Choroid plexus epithelial cell (primary cell): Measurements from ENCODE around the gene SEZ6.
A peak's percentile ranks its signal among the peaks of the same experiment; 100 is the strongest.

Experiments
- DNase-seq: peaks from one replicate; pipeline ENCODE4 v3.0.0-alpha.2; 2010; ENCODE audit warnings: low read depth
- H3K4me3 ChIP-seq: 2 replicates; pipeline ENCODE4 v1.5.1; 2011; ENCODE audit warnings: low read depth, mild to moderate bottlenecking, control low read depth, low read length, moderate library complexity
- CTCF ChIP-seq: conservative IDR thresholded peaks from 2 replicates; pipeline ENCODE4 v1.5.1; 2011; ENCODE audit warnings: low read depth, mild to moderate bottlenecking, control low read depth, inconsistent platforms, low read length, moderate library complexity

The SEZ6 gene

GRCh38 chr17:28968231-28968913 lies 37.5 kb downstream of the SEZ6 start:
- H3K4me3 ChIP-seq, result no peak overlapping the region

DNA sequence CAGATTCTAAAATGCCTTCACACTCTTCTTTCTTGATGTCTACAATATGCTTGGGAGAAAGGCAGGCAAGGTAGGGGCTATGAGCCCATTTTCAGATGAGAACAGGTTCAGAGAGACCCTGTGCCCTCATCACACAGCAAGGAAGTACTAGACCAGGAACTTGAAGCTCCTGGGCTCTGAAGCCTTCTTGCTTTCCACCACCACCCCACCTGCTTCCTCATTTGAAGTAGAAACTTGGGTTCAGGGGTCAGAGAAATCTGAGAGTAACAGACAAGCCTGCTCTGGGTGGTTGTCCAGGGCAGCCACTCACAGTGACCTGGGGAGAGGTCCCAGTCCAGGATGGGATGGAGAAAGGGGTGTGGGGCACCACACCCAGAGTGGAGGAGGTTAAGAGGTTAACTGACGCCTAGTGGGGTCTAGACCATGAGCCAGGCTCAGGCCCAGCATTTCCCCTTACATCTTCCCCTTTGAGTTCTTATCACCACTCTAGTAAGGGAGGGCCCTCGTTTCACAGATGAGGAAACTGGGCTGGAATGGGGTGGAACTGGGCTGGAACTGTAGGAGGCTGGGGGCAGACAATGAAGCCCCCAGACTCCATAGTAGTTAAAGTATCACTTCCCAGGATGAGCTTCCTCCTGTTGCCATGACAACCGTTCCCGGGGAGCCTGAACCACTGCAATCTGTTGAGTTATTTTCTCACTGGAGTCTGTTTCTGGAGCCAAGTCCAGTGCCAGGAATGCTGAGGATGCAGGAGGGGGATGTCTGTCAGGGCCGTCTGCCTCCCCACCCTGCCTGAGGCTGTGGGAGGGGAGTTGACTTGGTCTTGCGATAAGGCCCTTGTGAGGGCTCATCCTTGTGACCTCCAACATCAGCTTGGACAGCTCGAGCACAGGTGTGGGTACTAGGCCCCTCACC lies 38.4 kb downstream of the SEZ6 start:
- no peak overlapping the region for H3K4me3 ChIP-seq
- no peak for DNase-seq
- no peak for TF ChIP-seq CTCF

More at GRCh38 chr17:28968231-28968913, 37.5 kb downstream of the SEZ6 start:
- no peak for TF ChIP-seq CTCF
- DNase-seq, result peak; percentile 30

DNA sequence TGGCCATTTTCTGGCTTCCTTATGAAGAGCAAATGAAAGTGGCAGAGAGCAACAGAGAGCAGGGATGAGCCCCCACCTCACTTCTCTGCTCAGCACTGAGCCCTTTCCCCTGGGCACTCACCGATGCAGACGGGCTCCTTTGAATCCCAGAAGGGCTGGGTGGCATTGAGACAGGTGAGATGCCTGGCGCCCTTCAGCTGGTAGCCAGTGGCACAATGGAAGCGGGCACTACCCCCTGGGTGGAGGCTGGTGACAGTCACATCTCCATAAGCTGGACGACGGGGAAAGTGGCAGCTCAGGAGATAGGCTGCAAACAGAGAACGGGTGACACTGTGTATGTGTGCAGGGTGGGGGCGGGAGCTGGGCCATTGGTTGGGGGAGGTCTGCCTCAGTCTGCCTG lies 42.0 kb downstream of the SEZ6 start:
- TF ChIP-seq CTCF, result no peak
- no peak for DNase-seq
- H3K4me3 ChIP-seq, result no peak overlapping the region

DNA sequence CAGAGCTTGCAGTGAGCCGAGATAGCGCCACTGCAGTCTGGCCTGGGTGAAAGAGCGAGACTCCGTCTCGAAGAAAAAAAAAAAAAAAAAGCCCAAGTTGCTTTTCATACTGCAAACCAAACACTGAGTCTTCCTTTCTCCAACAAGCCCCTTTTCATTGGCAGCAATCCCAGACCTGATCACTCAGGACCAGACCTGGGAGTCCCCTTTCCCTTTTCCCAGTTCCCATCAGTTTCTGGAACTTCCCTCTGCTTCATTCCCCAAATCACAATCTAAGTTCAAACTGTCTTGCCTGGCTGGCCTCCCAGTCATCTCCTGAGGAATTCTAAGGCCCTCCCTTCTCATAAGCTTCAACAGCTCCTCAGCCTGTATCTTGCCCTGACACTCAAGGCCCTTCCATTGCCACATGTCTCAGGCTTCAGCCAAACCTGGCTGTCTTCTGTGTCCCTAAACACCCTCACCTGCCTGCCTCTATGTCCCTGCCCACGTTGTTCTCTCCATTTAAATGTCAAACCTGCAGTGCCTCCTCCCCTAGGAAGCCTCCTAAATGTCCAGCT lies 42.7 kb downstream of the SEZ6 start:
- TF ChIP-seq CTCF, result no peak
- H3K4me3 ChIP-seq, result no peak overlapping the region
- DNase-seq, result no peak

DNA sequence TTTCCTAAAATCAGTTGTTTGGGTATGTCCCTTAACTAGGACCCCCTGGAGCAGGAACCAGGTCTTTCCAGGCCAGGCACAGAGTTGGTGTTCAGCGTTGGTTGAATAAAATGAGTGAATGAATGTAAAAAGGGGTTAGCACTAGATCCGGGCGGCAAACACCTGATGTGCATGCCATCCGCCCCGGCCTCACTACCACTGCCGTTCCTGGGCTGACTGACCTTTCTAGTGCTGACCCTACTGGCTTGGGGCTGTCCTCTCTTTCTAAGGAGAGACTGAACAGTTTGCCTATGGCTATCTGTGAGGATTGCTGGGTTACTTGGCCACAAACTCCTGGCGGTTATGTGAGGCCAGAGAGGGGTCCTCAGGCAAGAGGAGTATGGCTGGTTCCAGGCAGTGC lies 44.4 kb downstream of the SEZ6 start:
- no peak for TF ChIP-seq CTCF
- no peak for DNase-seq
- H3K4me3 ChIP-seq, result no peak overlapping the region

DNA sequence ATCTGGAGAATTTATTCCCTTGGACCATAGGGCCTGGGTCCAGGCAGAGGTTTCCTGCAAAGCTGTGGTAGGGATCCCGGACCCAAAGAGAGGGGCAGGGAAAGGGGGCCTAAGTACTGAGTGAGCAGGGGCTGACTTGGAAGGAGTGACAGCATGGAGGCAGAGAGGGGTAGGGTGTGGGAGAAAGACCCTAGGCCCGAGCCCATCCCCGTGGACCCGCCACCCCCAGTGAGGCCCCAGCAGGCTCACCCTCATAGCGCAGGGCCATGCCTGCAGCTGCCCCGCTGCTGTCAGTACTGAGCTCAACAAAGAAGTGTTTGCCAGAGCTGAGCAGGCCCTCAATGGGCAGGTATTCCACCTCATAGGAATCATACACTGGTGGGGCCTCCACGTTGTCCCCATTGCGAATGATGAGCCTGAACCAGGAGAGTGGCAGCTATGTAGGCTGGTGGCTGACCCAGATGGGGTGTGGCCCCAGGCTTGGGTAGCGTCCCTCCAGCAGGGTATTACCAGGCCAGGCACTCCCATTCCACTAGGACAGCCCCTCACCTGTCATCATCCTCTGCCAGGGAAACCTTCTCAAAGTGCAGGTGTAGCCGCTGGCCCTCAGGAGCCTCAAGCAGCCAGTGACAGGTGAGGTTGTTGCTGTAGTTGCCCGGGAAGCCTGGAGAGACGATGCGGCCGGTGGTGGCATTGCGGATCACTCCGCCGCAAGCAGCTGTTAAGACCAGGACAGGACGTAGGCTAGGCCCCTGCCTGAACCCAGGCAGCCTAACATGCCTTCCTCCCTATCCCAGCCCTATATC lies 45.4 kb downstream of the SEZ6 start:
- TF ChIP-seq CTCF, result no peak
- DNase-seq, result no peak
- H3K4me3 ChIP-seq, result no peak overlapping the region
